Left ventricle myocardium inferior (tissue), 1 donor: ENCODE measurements around the gene ZNF467. TPM values are rescaled to one million over a fixed set of nuclear protein-coding genes. Genes with fewer than 3 reads are reported as not detected.

Source experiments
- DNase-seq: peaks from one replicate; pipeline ENCODE4 v3.0.0-alpha.2; 2020
- H3K27ac ChIP-seq: fragments of 200-600 bp; replicated peaks from 2 replicates; pipeline ENCODE4 v1.8.0; 2021
- H3K27me3 ChIP-seq: fragments of 200-600 bp; 2 replicates; pipeline ENCODE4 v1.8.0; 2021; ENCODE audit warnings: low read depth
- H3K36me3 ChIP-seq: fragments of 200-600 bp; 2 replicates; pipeline ENCODE4 v1.8.0; 2021
- H3K4me1 ChIP-seq: fragments of 200-600 bp; 2 replicates; pipeline ENCODE4 v1.8.0; 2021
- H3K4me3 ChIP-seq: fragments of 200-600 bp; 2 replicates; pipeline ENCODE4 v1.8.0; 2021; ENCODE audit warnings: mild to moderate bottlenecking, moderate library complexity
- H3K9me3 ChIP-seq: fragments of 200-600 bp; replicated peaks from 2 replicates; pipeline ENCODE4 v1.8.0; 2021
- CTCF ChIP-seq: fragments of 200-600 bp; IDR thresholded peaks from 2 replicates; pipeline ENCODE4 v1.8.0; 2021; ENCODE audit warnings: antibody characterized with exemption, mild to moderate bottlenecking, borderline replicate concordance
- intact Hi-C: fragments of 100-400 bp; cut with micrococcal nuclease; formaldehyde crosslinking; loops from one replicate; pipeline ENCODE4 v1.11.0; 2022
- total RNA-seq: library from RNA; stranded (reverse); fragmentation: NEBNext Ultra II Directional; extraction: Animal tissue kit (Norgen Biotek cat#: 25700); gene quantifications from one replicate; pipeline ENCODE4 v1.2.1, GENCODE V29; 2021
- donor health status: DM: no; HTN: yes; CAD: no; lungs with severe emphysema.

ZNF467 gene
- total RNA-seq, 1 donor from 2014 or later, result 5.2 TPM

DNA sequence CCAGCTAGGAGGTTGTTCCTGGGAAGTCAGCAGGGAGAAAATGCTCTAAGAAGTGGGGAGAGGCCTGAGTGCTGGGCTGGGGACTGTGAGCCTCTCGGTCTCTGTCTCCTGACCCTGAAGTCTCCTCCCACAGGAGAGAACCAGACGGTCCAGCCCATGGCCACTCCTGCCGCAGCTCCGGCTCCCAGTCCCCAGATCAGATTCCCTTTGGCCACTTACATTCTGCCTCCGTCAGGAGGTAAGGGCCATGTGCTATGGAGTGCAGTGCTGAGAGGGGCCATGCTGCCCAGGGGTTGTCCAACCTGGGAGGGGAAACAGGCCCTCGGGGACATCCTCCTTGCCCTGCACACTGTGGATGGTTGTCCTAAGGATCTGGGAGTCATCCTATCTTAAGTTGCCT lies 21.3 kb upstream of the ZNF467 start:
- Histone ChIP-seq H3K9me3 (no peaks in the 10 kb centered on the region), H3K4me1 (peaks cover 6% of the 10 kb centered on the region), H3K4me3 (no peak overlapping the region), H3K27ac (no peak overlapping the region), H3K36me3 (no peaks in the 10 kb centered on the region), H3K27me3 (peaks cover 38% of the 10 kb centered on the region)
- intact Hi-C loops, result no loop called here
- no peak for TF ChIP-seq CTCF
- no peak for DNase-seq

GRCh38 chr7:149793261-149793660 lies 19.9 kb upstream of the ZNF467 start:
- intact Hi-C loops, result no loop called here
- no peaks in the 10 kb centered on the region for H3K36me3 ChIP-seq
- no peak overlapping the region for H3K27ac ChIP-seq
- no peak overlapping the region for H3K4me3 ChIP-seq
- DNase-seq, result no peak
- no peak for TF ChIP-seq CTCF
- peaks cover 9% of the 10 kb centered on the region for H3K4me1 ChIP-seq
- peaks cover 52% of the 10 kb centered on the region for H3K27me3 ChIP-seq
- no peaks in the 10 kb centered on the region for H3K9me3 ChIP-seq

GRCh38 chr7:149792220-149792595 lies 18.8 kb upstream of the ZNF467 start:
- Histone ChIP-seq H3K36me3 (no peaks in the 10 kb centered on the region), H3K4me1 (peaks cover 19% of the 10 kb centered on the region), H3K27me3 (peaks cover 58% of the 10 kb centered on the region), H3K9me3 (no peaks in the 10 kb centered on the region), H3K27ac (no peak overlapping the region), H3K4me3 (no peak overlapping the region)
- no peak for DNase-seq
- no peak for TF ChIP-seq CTCF
- intact Hi-C loops, result no loop called here

GRCh38 chr7:149791411-149792219 lies 18.2 kb upstream of the ZNF467 start:
- Histone ChIP-seq H3K9me3 (no peaks in the 10 kb centered on the region), H3K27me3 (peaks cover 64% of the 10 kb centered on the region)

GRCh38 chr7:149790754-149791360 lies 17.5 kb upstream of the ZNF467 start:
- TF ChIP-seq CTCF, result no peak
- Histone ChIP-seq H3K27ac (no peak overlapping the region), H3K9me3 (no peaks in the 10 kb centered on the region), H3K4me1 (peaks cover 23% of the 10 kb centered on the region), H3K27me3 (peaks cover 69% of the 10 kb centered on the region), H3K4me3 (no peak overlapping the region), H3K36me3 (no peaks in the 10 kb centered on the region)
- no peak for DNase-seq
- intact Hi-C loops, result no loop called here

More at GRCh38 chr7:149791411-149792219, 18.2 kb upstream of the ZNF467 start:
- Histone ChIP-seq H3K4me3 (no peak overlapping the region), H3K36me3 (no peaks in the 10 kb centered on the region), H3K4me1 (peaks cover 23% of the 10 kb centered on the region), H3K27ac (no peak overlapping the region)
- no peak for TF ChIP-seq CTCF
- no peak for DNase-seq
- intact Hi-C loops, result no loop called here
